GM12878 (cell line): Measurements from ENCODE around the gene ITGB5. TPM values are rescaled to one million over a fixed set of nuclear protein-coding genes. Genes with fewer than 3 reads are reported as not detected.

Experiments used
- BMI1 ChIP-seq: fragments of 450-650 bp; IDR thresholded peaks from 2 replicates; pipeline ENCODE4 v1.6.1; 2016; ENCODE audit warnings: mild to moderate bottlenecking, moderate library complexity, borderline replicate concordance
- CEBPZ ChIP-seq: fragments of 150-350 bp; IDR thresholded peaks from 2 replicates; pipeline ENCODE4 v1.6.1; 2016; ENCODE audit warnings: low read depth, low read length
- RFX5 ChIP-seq: IDR thresholded peaks from 2 replicates; pipeline ENCODE4 v1.6.1; 2011; ENCODE audit warnings: low read depth, low read length, improper control_type of control experiment
- SMC3 ChIP-seq: IDR thresholded peaks from 2 replicates; pipeline ENCODE4 v1.6.1; 2011; ENCODE audit warnings: low read length, improper control_type of control experiment, borderline replicate concordance
- ZSCAN29 ChIP-seq: fragments of 450-650 bp; IDR thresholded peaks from 2 replicates; pipeline ENCODE4 v1.6.1; 2017; ENCODE audit warnings: mild to moderate bottlenecking, moderate library complexity
- polyA plus RNA-seq, 11 experiments: library from polyadenylated mRNA; depleted of rRNA in 4 of 11; unstranded in 6 of 11; stranded (reverse) in 5 of 11; fragments of >200 nt; fragmentation: Nextera tagmentation in 4 of 11; fragmentation: Illumina TruSeq in 1 of 11; extraction: Ambion mirVana in 4 of 11; extraction: Trizol in 1 of 11; gene quantifications; 1 replicate in 1 of 11; 2 replicates in 10 of 11; pipeline versions ENCODE4 v1.2.1 to v1.2.3, GENCODE V29; 2011 to 2016; ENCODE audit warnings: inconsistent platforms in 2 of 11, missing spikeins in 2 of 11, low read depth in 1 of 11
- total RNA-seq, 4 experiments: library from RNA; depleted of rRNA in 3 of 4; stranded (reverse); fragments of >200 nt in 3 of 4; fragmentation: Illumina TruSeq in 1 of 4; extraction: Trizol in 1 of 4; gene quantifications; 2 replicates each; pipeline versions ENCODE4 v1.2.1 to v1.2.3, GENCODE V29; 2013 to 2021
- TF ChIP-seq, protein P1 (sequence below): fragments of 450-650 bp; IDR thresholded peaks from 2 replicates; pipeline ENCODE4 v1.6.1; 2016; ENCODE audit warnings: mild to moderate bottlenecking, moderate library complexity, borderline replicate concordance

ITGB5 gene
- total and polyA plus RNA-seq, 10 of the 15 experiments (the other 5 are each of a cell fraction or from before 2014, with no cell fraction given), result 0.05 to 10.0 (median 0.83) TPM; not detected in 2

DNA sequence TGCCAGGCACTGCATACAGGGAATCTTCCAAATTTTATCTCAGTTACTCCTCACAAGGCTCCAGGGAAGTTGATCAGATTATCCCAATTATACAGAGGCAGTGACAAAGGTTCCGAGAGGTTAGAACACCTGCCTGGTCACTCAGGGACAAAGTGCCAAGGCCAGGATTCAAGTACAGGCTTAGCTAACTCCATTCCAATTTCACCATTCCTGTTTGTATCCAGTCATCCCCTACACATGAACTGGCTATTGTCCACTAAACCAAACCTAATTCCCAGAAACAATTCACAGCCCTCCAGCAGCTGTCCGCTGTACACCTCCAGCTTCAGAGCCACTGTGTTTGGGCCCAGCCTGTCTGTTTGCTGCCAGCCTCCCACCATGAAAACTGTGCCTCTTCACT is 31.4 kb upstream of the ITGB5 start (continued):
- TF ChIP-seq, protein P1, sequence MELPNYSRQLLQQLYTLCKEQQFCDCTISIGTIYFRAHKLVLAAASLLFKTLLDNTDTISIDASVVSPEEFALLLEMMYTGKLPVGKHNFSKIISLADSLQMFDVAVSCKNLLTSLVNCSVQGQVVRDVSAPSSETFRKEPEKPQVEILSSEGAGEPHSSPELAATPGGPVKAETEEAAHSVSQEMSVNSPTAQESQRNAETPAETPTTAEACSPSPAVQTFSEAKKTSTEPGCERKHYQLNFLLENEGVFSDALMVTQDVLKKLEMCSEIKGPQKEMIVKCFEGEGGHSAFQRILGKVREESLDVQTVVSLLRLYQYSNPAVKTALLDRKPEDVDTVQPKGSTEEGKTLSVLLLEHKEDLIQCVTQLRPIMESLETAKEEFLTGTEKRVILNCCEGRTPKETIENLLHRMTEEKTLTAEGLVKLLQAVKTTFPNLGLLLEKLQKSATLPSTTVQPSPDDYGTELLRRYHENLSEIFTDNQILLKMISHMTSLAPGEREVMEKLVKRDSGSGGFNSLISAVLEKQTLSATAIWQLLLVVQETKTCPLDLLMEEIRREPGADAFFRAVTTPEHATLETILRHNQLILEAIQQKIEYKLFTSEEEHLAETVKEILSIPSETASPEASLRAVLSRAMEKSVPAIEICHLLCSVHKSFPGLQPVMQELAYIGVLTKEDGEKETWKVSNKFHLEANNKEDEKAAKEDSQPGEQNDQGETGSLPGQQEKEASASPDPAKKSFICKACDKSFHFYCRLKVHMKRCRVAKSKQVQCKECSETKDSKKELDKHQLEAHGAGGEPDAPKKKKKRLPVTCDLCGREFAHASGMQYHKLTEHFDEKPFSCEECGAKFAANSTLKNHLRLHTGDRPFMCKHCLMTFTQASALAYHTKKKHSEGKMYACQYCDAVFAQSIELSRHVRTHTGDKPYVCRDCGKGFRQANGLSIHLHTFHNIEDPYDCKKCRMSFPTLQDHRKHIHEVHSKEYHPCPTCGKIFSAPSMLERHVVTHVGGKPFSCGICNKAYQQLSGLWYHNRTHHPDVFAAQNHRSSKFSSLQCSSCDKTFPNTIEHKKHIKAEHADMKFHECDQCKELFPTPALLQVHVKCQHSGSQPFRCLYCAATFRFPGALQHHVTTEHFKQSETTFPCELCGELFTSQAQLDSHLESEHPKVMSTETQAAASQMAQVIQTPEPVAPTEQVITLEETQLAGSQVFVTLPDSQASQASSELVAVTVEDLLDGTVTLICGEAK, result no peak
- TF ChIP-seq RFX5 (no peak), SMC3 (no peak), CEBPZ (no peak), BMI1 (no peak), ZSCAN29 (no peak)
